HS-27A (cell line): ENCODE results near the gene RAI1.
A peak's percentile ranks its signal among the peaks of the same experiment; 100 is the strongest.

ENCODE experiments used
- DNase-seq: peaks from one replicate; pipeline ENCODE4 v3.0.0-alpha.2; 2012; ENCODE audit warnings: low read depth, missing footprints

The RAI1 gene

DNA sequence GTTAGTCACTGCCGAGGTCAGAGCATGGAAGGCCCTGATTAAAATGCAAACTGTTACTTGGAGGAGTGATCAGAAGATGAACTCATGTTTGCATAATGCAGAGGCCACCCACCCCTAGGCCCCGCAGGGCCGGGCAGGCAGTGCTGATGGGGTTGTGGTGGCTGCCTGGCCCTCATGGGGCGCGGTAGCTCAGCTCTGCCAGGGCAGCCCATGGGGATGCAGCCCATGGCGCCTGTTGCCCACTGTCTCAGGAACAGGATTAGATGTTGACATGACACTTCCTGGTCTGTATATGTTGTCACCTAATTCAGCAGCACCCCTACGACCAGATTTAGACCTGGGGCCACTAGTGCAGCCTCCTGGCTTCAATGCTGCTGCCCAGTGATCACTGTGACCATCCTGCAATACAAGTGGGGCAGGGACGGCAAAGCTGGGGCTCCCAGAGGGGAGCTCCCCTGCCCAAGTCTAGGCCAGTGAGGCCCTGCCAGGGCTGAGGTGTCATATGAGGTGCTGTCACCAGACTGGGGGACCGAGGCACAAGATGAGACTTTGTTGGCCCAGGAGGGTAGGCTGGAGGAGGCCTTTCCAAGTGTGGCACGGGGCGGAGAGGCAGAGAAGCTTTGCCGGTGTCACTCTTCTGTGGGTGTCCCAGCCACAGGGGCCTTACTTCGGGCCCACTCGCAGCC lies 49.1 kb downstream of the RAI1 start:
- DNase-seq = no peak

DNA sequence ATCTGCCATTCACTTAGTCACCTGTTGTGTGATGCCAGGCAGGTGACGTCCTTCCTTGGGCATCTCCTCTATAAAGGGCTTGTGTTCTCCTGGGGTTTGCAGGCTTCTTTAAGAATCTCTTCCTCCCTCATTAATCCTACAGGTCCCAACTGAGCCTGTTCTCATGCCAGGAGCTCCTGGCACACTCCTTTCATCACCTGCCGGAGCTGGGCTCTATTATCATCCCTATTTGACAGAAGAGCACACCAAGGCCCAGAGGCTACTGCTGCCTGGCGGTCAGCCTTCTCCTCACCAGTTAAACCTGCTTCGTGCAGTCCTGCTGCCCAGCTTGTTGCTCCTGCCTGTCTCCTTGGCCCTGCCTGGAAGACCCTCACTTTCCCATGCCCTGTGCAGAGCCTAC lies 51.2 kb downstream of the RAI1 start:
- DNase-seq = no peak

DNA sequence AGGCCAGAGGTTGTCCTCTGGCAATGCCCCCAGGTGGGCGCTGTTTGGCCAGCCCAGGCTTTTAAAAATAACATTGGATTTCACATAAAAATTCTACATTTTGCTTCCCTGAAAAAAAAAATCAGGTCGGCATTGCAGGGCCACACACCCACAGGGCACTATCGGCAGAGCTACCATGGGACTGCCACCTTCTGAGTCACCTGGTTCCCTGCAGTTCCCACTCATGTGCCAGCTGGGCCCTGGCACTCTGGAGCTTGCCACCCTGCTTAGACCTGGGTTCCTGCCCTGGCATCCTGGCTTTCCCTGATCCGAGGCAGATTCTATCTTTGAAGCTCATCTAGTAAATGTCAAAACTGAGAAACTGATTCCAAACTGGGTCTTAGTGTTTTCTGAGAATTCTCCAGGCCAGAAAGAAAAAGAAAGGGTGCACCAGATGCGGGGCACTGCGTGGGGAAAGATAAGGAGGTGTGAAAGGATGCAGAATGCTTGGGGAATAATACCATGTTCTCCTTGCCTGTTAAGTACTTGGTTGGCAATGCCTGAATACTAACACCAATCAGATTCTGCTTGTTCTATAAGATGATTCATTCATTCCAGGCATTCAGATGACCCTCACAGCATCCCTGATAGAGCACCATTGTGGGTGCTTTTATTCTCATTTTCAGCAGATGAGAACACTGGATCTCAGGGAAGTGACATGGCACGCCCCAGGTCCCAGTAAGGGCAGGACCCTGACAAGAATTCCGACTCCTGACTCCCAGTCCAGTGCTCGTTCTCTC lies 51.8 kb downstream of the RAI1 start:
- no peak for DNase-seq

DNA sequence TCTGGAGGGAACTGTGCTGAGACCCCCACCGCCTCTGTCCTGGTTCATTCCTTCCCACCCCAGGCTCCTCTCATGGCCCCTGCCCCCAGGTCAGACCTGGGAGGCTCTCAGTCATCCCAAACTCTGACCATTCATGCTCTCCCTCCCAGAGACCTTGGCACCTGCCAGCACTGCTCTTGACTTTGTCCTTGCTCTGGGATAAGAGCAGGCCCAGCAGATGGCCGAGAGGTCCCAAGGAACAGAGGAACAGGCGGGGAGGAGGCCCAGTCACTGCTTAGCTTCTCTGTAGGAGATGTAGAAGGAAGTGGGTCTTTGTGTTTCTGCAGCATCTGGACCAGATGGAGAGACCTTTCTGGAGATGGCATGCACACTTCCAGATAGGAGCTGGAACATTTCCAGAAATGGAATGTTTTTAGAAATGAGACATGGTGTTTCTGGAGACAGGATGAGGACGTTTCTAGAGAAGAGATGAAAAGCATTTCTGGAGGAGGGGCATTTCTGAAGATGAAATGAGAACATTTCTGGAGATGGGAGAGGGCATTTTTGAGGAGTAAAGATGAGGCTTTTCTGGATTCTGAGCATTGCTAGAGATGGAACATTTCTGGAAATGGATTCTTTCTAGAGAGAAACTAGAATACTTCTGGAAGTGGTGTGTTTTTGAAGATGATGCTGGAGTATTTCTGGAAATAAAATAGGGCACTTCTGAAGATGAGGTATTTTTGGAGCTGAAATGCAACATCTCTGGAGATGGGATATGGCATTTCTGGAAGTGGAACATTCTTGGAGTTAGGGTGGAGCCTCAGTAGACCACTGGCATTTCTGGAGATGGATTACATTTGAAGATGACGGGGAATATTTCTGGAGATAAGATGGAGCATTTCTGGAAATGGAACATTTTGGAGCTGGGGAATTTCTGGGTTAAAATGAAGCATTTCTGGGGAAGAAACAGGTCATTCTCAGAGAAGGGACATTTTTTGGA lies 55.2 kb downstream of the RAI1 start:
- no peak for DNase-seq

DNA sequence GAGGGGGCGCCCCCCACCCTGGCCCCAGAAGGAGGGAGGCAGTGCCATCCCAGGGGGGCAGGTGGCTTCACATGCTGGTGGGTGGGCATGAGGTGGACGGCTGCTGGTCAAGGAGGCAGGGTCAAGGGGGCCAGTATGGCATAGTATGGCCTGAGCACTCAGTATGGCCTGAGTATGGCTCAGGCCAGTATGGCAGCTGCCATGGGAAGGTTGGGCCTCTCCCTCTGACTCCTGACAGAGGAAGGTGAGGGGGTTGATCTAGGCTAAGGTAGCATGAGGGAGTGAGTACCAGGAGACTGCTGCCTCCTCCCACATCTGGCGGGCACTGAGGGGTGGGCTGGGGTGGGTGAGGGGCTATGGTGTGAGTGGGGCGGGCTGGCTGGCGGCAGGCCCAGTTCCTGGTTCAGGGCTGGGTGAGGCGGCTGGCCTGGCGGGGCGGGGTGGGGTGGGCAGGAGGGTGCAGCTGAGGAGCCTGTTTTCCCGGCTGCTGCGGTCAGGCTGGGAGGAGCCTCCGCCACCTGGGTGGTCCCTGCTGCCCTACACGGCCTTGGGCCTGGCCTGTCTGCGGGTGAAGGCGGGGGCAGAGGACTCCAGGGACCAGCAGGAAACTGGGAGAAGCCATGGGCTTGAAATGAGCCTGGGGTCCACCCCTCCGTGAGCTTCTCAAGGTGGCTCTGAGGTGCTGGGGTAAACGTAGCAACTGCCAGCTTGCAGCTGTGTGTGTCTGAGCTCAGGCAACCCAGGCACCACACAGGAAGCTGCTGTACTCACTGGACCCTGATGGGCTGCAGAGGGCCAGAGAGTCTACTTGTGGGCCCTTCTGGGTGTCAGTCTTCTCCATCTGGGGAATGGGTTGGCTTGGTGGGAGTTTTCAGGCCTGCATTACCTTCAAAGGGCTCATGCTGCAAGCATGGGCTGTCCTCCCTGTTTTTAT lies 57.0 kb downstream of the RAI1 start:
- no peak for DNase-seq

DNA sequence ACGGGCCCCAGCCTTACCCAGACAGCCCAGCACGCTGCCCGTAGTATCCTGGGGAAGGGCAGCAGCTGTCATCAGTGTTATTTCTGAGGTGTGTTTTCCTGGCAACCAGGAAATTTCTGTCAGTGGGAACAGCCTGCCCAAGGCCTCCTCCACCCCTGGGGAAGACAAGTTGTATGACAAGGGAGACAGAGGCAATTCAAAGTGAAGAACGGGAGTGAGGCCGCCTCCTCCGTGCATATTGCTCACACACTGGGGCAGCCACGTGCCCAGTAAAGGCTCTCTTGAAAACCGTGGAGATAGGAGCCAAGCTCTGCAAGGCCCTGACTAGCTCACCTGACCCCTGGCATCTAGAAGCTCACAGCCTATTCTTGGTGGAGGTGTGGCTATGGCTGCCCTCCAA lies 57.6 kb downstream of the RAI1 start:
- no peak for DNase-seq

DNA sequence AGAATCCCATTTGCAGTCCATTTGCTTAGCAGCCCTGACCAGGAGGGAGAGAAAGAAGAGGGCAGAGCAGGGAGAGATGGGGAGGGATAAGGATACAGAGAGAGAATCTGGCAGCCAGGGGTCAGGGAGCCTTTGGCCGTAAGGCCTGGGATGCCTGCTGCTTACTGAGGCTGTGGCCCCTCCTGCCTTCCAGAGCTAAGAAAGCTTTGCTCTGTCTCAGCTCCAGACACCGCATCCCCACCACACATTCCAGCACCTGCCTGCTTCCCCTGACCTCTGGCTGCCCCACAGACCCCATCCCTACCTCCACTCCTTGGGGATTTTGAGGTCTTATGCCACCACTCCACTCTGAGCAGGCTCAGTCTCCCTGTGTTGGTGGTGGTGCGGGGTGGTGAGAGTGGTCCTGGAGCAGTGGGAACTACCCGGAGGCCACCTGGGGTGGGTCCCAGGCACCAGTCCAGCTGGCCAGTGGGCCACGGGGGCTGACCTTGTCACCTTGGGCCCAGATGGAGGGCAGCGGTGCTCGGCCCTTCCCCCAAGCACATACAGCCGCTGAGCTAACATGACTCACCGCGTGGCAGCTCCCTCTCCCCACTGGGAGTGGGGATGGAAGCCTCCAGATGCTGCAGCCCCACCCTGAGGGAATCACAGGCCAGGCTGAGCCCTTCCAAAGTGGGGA lies 58.3 kb downstream of the RAI1 start:
- peak; percentile 62 for DNase-seq

DNA sequence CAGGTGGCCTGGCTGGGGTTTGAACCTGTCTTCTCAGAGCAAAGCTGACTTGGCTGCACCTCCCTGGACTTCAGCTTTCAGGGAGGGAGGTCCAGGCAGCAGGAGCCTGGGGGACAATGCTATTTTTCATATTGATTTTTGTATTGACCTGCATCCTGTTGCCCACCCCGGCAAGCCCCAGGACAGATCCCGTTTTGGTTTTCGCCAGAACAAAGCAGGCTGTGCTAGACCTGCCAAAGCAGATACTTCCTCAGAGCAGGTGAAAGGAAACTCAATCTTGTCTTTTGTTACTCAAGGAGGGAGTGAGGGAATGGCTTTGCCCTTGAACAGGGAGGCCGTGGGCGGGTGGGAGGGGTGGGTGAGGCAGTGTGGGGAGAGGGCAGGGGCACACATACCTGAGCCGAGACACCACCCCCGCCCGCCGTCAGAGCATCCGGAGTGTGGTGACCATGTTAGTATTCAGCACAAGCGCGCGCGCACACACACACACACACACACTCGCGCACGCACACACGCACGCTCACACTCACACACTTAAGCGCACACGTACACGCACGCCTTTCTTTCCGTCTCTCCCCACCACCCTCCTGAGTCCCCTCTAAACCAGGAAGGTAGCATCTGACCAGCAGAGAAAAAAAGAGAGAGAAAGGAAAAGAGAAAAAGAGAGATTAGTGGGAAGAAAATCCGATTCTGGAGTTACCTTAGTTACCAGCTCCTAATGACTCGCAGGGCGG lies 59.5 kb downstream of the RAI1 start:
- DNase-seq = no peak

DNA sequence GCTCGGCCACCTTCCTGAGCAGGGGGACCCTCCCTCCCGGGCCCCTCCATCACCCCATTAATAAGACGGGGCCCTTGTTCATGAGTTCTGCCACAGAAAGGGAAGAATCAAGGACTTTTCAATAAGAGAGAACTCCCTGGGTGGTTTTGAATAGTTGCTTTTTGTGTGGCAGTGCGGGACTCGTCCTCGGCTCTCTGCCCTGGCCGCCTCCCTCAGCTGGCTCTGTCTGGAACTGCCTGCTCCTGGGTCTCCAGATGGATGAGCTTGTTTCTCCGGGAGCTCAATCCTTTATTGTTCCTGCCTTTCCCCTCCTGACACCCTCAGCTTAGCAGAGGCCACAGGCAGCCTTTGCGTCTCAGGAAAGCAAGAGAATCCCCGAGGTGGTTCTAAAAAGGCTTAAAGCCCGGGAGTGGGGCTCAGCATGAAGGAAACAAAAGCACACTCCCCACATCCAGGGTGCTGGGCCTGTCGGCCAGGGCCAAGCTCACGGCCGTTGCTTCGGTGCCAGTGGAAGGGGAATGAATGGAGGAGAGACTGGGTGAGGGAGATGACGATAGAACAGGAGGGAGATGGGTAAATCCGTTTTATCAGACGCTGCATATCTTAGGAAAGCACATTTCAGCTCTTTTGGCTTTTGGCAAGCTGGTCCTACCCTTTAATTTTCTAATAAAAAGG lies 60.2 kb downstream of the RAI1 start:
- DNase-seq = no peak

DNA sequence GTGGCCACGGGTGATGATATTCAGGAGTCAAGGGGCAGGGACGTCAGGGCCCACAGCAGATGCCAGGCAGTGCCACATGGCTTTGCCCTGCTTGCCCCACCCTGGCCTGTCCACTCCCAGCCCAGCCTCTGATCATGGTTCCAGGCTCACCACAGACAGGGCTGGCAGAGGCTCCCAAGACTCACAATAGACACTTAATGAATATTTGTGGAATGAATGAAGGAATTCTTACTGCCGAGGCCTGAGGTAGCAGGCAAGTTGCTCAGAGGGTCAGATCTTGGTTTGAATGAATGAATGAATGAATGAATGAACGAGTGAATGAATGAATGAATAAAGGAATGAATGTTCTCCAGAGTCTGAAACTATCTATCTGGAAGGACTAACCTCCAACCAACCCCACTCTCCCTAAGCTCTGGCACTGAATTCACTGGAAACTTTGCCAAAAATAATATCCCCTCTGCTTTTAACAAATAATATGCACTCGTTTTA lies 60.9 kb downstream of the RAI1 start:
- DNase-seq = no peak

DNA sequence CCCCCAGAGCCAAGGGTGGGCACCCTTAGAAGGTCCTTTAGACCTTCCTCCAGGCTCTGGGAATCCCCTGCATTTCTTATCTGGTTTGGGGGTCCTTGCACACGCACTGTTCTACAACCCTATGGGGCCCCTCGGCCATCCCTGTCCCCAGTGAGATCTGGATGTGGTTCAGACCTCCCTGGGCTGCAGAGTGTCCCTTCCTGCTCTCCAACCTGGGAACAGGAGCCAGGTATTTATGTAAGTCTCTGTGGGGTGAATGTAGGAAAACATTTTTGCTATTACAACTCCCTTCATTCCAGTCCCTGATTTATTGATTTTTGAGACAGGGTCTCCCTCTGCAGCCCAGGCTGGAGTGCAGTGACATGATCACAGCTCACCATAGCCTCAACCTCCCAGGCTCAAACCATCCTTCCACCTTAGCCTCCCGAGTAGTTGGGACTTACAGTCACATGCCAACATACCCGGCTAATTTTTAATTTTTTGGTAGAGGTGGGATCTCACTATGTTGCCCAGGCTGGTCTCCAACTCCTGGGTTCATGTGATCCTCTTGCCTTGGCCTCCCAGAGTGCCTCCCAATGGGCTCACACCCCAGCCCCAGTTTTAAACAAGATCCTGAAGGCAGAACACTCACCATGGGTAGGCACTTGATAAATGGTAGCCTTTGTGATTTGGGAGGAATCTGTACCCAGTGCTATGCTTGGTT lies 61.6 kb downstream of the RAI1 start:
- no peak for DNase-seq

DNA sequence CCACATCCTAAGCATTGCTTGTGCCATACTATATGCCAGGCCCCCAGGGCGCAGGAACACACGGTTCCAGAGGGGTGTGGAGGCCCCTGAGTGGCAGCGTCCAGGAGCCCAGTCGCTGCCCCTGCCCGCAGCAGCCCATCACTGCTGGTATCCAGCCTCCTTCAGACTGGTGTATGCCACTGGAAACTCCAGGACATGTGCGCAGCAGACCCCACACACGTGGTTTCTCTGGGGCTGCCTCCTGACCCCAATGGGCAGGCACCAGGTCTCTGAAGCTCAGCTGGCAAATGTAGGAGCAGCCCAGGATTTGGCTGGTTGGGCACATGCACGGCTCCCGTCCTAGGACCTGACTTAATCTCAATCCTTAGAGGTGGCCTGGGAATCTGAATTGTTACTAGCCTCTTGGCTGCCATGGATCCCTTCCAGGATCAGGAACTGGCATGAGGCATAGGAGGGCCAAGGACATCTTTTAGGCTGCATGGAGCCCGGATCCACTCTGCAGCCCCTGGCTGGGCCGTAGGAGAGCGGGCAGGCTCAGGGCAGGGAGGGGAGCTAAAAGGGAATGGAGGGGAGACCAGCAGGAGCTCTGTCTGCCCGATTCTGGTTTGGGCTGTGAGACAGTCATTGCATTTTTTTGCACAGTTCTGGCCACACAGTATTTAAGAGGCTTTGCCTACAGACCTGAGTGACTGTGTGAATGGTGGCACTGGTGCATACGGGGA lies 62.3 kb downstream of the RAI1 start:
- no peak for DNase-seq

DNA sequence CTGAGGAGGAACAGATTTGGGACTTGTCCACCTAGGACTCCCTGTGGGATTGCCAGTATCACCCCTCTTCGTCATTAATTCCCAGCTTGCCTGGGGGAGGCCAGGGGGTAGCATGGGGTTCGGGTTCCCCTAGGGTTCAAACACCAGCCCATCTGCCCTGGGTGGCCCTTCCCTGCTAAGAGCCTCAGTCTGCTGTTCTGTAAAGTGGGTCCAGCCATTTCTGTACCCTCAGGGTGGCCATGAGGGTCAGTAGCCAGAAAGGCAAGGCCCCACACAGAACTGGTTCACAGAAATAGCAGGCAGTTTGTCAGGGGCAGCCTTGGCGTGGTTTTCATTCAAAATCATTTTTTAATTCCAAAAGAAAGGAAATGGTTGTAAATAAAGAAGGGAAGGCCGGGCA lies 62.9 kb downstream of the RAI1 start:
- no peak for DNase-seq

DNA sequence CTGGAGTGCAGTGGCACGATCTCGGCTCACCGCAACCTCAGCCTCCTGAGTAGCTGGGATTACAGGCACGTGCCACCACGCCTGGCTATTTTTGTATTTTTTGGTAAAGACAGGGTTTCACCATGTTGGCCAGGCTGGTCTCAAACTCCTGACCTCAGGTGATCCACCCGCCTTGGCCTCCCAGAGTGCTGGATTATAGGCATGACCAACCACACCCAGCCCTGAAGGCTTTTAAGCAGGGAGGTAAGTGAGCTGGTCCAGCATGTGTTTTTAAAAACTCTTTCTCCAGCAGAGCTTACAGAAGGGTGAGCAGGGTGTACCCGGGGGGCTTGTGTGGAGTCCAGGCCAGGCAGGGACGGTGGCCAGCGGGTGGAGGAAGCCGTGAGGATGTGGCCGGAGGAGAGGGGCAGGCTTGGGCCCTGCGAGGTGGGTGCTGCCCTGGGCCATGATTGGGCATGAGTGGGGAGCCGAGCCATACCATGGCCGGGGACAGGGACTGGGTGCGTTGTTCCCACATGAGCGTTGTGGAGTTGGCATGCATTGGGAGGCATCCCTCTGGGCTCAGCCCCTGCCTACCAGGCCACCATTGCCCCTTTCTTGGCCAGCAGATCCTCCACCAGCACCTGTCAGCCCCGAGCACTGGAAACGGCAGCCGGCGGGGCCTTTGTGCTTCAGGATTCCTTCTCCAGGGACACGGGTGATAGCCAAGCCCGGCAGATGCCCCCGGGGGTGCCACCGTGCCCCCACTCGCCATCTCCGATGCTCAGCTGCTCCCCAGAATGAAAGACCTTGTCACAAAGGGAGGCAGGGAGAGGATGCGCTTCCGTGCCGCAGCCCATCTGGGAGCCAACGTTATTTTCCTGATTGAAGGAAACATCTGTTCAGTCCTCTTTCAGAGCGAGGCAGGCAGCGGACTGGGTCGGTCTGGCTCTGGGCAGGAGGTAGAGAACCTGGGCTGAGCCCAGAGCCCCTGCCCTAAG lies 64.5 kb downstream of the RAI1 start:
- DNase-seq = no peak

DNA sequence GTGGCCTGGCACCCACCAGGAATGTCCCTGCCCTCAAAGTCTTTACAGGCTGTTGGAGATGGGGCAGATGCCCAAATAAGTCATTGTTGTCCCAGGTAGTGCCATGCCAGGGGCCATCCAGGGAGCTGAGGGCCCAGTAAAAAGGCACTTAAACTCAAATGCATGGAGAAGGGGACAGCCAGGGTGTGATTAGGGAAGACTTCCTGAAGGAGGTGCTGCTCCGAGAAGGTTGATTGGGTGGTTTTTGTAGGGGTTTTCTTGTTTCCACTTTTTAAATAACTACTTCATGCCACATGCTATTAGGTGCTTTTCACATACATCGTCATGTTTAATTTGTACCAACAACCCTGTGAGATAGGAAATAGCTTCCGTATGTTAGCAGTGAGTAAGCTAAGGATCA lies 66.9 kb downstream of the RAI1 start:
- DNase-seq = no peak

DNA sequence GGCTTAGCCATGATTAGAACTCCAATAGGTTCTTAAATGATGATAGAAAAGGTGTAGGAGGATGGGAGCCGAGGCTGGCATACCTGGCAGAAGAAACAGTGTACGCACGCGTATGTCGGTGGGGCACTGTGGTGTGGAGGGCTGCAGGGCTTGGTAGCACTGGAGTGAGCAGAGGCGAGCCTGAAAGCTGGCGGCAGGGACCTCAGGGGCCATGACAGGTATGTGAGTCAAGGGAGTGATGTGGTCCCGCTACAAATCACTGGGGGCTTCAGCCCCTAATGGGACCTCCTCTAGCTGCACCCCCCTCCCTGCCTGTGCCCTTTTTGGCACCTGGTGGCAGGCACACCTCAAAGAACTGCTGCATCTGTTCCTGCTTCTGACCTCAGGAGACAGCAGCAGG lies 67.3 kb downstream of the RAI1 start:
- no peak for DNase-seq
